Choroid plexus epithelial cell (primary cell): Measurements from ENCODE around the gene SMARCAD1.
A peak's percentile ranks its signal among the peaks of the same experiment; 100 is the strongest.

Source experiments
- DNase-seq: peaks from one replicate; pipeline ENCODE4 v3.0.0-alpha.2; 2010; ENCODE audit warnings: low read depth
- H3K4me3 ChIP-seq: 2 replicates; pipeline ENCODE4 v1.5.1; 2011; ENCODE audit warnings: low read depth, mild to moderate bottlenecking, control low read depth, low read length, moderate library complexity
- CTCF ChIP-seq: conservative IDR thresholded peaks from 2 replicates; pipeline ENCODE4 v1.5.1; 2011; ENCODE audit warnings: low read depth, mild to moderate bottlenecking, control low read depth, inconsistent platforms, low read length, moderate library complexity

SMARCAD1 gene

DNA sequence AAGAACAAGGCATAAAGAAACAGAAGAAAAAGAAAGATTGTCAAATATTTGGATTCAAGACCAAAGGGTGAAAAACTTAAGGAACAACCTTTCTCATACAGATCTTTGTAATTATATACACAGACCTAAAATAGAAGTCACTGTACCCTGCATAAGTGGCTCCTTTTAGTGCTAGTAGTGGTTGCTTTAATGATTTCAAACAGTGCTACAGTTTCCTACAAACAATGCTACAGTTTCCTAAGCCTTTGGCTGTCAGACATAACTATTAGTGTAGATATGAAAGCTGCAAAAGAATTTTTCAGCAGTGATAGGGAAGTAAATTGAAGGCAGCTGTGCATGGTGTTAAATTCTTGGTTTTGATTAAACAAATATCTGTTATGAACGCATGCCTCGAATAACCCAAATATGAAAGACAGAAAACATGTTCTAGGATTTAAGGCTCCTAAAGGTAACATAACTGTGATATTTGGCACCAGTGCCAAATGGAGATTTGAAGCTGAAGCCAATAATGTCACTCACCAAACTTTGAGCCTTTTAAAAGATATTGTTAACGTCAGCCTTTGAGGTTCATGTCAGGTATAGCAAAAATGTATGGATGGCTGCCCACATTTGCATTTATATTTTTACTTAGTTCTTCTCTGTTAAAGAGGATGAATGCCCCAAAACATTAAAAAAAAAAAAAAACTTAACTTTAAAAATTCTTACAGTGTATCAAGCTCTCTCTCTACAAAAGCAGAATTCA lies 36.6 kb downstream of the SMARCAD1 start:
- no peak for TF ChIP-seq CTCF
- peak; percentile 11 for DNase-seq

GRCh38 chr4:94244829-94245185 lies 37.1 kb downstream of the SMARCAD1 start:
- DNase-seq, result no peak

More for the DNA sequence above, 36.6 kb downstream of the SMARCAD1 start:
- no peak overlapping the region for H3K4me3 ChIP-seq

GRCh38 chr4:94251094-94251493 lies 43.4 kb downstream of the SMARCAD1 start:
- no peak for TF ChIP-seq CTCF
- DNase-seq, result no peak
- no peak overlapping the region for H3K4me3 ChIP-seq

More at GRCh38 chr4:94244829-94245185, 37.1 kb downstream of the SMARCAD1 start:
- TF ChIP-seq CTCF, result no peak
- H3K4me3 ChIP-seq, result no peak overlapping the region

GRCh38 chr4:94253036-94253435 lies 45.4 kb downstream of the SMARCAD1 start:
- peak; percentile 21 for DNase-seq
- TF ChIP-seq CTCF, result no peak
- H3K4me3 ChIP-seq, result no peak overlapping the region

GRCh38 chr4:94256144-94256783 lies 48.6 kb downstream of the SMARCAD1 start:
- no peak for DNase-seq
- H3K4me3 ChIP-seq, result no peak overlapping the region
- TF ChIP-seq CTCF, result no peak

GRCh38 chr4:94256828-94257227 lies 49.2 kb downstream of the SMARCAD1 start:
- peak; percentile 29 for DNase-seq
- no peak overlapping the region for H3K4me3 ChIP-seq
- TF ChIP-seq CTCF, result peak; percentile 48
